GM21723 (cell line): ENCODE measurements around the gene WLS.
A peak's percentile ranks its signal among the peaks of the same experiment; 100 is the strongest.

Experiments
- ATAC-seq: cut with Tn5 transposase; IDR thresholded peaks from one replicate; pipeline ENCODE4 v1.9.1; 2021; ENCODE audit warnings: mild to moderate bottlenecking, moderate library complexity; ENCODE audit not compliant: unreplicated experiment

The WLS gene

DNA sequence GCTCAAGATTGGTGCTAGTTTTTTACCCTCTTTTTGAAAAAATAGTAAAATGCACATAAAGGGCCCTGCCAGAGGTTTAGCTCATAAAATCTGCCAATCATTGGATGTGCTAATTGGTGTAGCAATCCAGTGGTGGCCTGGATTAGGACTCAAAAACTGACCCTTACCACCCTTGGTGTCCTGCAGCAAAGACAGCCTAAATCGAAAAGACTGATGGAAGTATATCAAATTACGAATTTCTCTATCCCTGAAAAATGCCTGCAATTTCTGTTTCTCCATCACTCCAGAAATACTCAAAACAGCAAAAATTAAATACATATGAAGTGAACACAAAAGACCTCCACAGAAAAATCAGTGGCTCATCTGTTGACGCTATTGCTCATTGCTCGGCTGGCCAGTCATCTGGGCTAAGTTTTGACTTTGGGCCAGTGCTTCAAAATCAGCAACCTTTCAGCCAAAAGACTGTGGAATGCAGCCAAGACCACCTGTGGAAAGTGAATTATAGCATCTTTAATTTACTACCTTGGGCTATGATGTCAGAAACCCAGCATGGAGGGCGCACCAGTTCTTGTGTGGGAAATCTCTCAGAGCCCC, 30.0 kb downstream of the WLS start:
- ATAC-seq, result no peak

DNA sequence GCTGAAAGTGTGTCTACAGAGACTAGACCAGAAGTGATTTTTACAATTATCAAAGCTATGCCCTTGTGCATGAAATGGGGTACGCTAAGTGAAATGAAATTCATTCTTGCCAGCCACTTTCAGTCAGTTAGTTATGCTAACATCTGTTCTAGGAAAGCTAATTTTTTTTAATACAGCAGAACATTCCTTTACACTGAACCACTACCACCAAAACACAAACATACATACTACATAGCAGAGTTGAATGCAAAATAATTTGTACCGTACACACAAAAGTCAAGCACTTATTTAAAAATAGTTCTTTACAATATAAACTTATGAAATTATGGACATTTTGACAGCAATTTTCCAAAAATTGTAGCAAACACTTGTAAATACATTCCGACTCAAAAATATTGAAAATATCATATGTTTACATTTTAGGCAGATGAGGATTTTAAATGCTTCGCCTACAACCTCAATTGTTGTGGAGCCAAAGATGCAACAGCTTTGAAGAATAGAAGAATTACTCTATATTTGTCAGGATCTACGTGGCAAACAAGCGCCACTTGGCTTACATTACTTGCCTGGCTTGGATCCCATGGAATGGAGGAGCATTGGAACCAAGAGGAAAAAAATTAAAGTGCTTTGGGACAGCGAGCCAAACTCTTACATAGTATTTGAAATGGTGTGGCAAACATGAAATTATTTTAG, 30.6 kb downstream of the WLS start:
- ATAC-seq, result no peak

DNA sequence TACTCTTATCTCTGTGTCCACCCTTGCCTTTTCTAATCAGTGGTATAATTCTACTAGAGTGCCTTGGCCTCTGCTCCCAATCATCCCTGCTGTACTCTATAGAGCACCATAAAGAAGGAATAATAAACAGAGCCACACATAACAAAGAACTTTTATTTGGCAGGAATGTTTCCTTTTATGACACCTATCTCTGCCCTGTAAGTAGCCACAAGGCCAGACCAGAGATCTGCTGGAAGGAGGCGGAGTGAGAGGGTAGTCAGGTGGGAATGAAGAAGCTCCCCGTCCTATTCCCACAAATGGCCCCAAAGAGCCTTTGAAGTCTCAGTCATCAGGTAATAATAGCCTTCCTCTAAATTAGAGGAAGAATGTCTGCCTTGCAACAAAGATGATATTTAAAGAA, 32.7 kb downstream of the WLS start:
- ATAC-seq, result no peak

DNA sequence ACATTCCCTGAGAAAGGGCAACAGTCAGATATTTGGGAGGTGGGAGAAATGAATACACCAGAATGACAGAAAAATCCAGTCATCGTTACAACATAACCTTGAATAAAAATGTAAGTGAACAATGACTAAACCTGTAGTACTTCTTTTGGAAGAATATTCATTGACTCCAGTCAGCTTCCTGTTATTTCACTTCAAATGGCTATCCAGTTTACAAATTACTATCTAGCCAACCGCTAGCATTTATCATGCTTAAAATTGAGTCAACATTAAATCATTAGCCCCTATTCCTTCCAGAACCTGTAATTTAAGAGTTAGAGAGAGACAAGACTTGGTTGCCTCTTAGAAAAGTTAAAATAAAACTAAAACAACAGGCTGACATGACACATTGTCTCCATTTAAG, 33.6 kb downstream of the WLS start:
- ATAC-seq, result no peak

DNA sequence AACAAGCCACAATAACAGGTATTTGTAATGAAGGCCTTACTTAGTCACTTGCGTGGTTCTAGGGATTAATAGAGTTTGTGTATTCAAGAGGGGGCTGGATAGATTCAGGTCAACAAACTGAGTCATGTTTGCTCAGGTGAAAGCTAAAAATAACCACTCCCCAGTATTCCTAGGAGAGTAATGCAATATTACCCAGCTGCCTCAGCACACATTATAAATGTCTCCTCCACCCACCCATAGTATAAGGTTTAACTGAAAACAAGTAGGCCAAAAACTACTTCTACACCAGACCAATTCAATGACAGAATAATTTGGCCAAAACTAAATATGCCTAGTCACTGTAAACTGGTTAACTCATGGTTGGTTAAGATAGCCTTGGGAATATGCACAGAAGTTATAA, 34.4 kb downstream of the WLS start:
- ATAC-seq, result no peak

DNA sequence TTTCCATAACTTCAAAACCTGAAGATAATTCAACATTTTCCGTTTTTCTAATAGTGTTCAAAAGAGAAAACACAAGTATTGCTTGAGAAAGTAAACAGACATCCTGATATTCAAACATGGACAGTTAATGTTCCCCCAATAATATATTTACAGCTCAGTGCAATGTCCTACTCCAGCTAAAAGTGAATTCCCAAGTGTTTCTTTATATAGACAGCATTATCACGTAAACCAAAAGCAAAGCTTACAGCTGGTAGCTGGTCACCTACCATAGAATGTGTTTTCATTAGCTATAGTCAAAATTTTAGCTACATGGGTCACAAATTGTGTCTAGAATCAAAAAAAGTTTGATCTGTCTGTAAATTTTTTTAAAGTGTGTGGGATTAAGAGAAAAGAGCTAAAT, 34.9 kb downstream of the WLS start:
- no peak for ATAC-seq

DNA sequence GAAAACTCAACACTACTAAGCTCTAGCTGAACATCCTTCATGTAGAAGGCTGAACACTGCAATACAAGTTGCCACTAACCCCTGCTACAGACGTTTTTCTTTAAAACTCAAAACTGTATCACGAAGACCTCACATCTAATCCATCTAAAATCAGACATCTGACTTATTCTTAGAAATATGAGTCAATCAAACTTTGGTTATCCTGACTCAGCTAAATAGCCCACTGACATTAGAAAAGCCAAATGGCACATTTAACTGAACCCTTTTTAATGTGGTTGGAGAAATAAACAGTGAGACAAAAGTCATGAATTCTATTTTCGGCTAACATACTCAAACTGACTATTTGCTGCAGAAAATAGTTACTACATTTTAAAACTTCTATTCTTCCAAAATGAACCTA, 35.6 kb downstream of the WLS start:
- no peak for ATAC-seq

DNA sequence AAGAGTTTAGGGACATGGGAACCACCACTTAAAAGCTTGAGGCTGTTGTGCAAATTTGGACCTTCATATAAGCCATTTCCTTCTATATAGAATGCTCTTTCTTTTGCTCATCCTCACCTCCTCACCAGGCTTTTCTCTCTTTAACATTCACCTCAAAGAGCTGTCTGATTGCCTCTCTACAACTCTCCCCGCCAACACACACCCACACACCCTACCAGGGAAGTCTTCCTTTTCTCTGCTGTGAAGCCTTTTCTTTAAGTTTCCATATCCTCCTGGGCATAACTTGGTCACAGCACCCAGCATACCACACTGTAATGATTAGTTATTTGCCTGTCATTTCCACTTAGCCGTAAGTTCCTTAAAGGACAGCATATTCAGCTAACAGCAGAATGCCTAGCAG, 40.6 kb downstream of the WLS start:
- no peak for ATAC-seq

DNA sequence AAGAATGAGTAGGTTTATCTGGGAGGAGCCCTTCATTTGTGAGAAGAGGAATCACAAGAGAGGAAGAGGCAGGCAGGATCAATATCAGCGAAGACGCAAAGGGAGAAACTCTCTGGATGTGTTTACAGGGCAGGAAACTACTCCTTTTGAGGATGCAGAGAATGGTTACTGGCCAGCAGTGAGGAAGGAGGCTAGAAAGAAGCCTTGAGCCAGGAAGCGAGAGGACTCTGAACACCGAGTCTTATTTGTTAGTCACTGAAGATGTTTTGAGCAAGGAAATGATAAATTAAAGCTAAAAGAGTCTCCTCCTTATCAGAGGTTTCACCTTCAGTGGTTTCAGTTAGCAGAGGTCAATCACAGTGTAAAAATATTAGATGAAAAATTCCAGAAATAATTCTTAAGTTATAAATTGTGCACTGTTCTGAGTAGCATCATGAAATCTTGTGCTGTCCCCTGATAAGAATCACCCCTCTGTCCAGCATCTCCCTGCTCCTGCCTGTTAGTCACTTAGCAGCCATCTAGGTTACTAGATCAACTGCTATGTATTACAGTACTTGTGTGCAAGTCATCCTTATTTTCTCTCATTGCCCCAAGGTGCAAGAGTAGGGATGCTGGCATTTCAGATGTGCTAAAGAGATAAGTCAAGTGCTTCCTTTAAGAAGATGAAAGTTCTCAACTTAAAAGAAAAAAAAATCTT, 43.5 kb downstream of the WLS start:
- no peak for ATAC-seq

DNA sequence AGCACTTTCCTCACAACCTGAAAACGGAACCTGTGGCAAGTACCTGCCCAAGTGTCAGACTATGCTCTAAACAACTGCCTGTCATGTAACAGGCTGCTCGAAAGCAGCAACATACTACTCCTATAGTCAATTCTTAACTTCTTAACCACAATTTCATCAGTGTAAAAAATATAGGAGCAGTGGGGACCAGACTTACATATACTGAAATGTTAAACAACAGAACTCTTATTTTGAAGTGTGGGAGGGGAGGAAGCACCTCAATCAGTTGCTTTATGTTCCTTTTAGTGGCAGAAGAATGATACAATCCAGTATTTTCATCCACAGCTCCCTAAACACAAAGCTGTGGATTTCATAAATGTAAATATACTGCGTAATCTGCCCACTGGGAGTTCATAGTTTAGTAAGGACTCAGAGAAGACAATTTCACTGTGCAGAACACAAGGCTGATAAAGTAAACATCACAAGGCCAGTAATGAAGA, 44.2 kb downstream of the WLS start:
- ATAC-seq, result peak; percentile 75

DNA sequence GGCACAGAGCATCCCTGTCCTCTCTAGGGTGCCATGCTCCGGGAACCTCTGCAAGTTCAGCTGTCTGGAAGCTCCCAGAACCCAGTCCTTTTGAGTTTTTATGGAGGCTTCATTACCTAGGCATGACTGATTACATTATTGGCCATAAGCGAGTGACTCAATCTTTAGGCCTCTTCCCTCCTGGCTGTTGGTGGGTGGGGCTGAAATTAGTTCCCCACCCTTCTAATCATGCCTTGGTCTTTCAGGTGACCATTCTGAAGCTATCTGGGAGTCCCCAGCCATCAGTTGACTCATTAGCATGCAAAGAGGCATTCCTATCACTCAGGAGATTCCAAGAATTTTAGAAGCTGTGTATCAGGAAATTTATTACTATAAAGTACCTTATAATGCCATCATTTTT, 46.6 kb downstream of the WLS start:
- ATAC-seq, result no peak

DNA sequence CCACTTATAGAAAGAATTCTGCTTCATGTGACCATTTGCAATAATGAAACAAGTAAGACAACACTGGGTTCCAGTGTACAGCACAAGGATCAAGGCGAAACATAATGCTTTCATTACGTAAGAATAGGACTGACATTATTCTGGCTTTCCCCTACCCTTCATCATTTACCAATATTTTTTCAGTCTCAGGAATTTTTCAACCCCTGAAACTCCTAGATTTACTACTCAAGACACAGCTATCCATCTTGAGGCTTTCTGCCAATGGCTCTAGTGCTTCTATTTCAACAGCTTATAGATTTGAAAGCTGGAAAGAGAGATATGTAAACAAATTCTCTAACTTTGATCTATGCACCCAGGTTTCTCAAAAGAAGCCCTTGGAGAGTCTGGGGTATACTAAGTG, 48.4 kb downstream of the WLS start:
- ATAC-seq, result no peak

DNA sequence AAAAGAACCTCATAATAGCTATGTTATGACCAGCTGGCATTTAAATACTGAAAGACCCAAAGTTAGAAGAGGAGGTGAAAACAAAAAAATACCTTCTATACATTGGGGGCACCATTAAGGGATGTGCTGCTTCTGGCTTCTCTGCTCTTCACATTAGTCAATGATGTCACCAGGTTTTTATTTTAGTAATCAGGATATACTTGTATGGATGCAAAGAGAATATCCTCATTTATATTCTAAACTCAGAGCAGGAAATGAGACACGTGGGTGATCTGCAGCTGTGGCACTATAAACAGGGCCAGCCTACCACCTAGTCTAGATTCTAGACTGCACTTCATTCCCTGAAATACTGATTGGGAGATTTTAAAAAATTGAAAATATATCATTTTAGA, 51.2 kb downstream of the WLS start:
- peak; percentile 29 for ATAC-seq

DNA sequence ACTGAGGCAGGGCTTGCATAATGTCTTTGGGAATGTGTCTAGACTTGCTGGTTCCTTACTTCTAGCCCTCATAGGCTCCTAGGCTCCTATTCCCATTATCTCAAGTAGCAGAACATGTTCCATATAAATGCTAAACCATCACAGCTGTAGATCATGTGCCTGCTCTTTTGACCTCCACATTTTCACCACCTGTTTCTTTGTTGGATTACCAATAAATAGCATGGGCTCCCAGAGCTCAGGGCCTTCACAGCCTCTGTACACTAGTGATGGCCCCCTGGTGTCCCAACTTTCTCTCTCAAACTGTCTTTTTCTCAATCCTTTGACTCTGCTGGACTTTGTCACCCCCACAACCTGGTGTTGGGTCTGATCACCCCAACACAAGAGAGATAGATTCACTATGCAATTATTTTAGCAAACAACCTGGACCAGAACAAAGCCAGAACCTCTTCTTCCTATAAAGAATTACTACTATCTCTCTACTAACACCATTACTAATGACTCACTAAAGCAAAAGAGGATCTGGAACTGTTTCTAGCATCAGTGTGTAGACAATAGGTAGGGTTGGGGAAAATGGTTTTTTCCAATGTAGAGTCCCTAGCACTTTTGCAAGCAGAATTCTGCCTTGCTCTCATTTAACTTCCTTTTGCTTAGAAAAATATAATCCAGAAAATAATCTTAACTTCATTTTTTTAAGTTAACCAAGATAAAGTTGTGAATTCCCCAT, 51.7 kb downstream of the WLS start:
- ATAC-seq, result peak; percentile 55

DNA sequence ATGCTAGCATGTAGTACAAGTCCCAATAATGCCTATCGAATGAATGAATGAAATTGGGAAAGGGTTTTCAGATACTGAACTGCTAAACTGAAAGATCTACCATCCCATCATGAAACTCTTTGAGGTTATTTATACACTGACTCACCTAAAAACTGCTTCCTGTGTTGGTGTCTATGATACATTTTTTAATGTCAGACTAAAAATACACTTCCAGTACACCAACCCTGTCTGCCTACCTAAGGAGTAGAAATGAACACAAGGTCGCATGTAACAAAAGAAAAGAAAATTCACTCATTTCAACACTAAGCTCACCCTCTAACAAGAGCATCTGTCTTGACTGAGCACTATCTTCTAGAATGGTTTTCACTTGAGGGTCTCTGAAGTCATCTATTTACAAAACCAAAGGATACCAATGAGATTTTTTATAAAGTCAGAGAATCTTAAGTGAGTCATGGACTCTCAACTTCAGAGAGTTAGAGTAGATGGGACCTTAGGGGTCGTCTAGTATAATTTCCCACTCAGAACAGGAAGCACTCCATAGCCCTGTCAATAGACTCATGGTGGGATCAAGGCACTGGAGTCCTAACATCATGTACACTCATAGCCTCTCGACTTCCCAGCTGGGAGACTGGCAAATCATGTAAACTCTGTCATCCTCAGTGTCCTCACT, 53.4 kb downstream of the WLS start:
- peak; percentile 77 for ATAC-seq

DNA sequence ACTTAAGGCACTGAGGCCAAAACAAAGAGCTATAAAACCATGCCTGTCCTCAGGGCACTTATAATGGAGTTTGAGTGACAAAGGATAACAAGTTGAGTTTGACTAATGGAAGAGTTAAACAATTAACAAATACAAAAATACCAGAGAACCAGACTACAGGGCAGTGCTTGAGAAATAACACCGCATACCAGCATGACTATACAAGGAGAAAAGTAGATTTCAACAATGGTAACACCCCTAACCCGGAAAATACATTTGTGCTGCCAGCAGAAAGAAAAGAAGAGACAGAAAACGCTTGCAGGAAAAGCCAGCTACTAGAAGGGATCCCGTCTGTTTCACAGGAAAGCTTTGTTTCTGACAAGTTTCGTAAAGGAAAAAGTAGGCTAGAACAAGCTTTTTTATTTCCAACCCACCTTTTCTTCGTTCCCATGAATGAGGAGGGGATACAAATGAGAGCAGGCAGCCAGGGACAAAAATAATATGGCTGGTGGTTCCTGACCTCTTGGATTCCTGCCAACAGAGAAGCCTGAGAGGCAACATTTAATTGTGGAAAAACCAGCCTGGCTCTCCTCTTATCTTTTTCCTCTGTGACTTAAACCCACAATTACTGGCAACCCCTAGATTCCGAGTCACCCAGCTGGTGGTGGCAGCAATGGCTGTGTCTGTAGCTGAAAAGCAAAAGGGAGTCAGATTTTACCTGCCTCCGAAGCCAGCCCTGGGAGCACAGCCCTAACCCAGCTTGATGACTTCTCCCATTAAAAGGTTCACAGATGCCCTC, 56.5 kb downstream of the WLS start:
- ATAC-seq, result no peak

DNA sequence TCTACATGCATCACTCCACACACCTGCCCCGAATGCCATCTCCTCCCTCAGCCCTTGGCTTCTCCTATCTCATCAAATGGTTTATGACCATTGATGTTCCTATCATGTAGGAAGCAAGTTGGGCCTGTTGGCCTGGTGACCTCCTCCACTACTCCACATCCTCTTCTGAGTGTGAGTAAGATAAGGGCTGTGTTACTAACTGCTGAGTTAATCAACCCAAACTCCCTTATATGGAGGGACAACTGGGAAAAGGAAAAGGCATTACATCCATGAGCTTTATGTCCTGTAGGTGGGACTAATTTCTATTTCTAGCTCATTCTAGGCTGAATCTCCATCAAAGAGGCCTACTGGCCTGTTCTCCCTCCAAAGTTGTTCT, 57.6 kb downstream of the WLS start:
- no peak for ATAC-seq

DNA sequence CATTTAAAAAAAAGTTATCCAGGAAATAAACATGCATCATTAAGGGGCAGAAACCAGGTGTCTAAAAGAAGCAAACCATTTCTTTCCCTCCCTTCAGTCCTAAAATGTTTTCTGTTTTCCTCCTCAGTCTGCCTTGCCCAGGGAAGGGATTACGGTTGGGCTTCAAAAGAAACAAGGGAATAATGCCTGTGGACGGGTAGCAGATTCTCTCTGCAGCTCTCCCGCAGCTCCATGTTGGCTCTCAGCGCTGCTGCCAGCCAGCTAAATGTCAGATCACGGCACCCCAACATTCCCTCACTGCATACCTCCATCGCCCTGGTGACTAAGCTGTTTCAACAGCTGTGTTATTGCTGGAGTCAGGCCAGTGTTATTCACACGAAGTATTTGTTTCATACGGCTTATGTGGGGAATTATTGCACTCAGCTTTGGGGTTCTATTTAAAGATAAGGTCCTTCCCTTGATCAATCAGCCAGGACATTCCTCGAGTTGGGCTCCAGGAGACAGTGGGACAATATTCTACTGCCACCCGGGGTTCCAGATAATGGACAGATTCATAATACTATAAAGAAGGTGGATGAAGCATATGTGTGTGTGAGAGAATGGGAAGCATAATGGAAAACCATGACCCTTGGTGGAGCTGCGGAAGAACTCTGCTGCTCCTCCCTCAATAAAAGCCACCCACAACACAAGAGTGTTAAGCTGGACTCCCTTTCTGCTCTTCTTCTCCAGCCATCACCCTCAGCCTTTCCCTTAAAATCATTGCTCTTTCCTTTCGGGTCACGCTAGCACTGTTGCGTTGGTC, 58.2 kb downstream of the WLS start:
- no peak for ATAC-seq

DNA sequence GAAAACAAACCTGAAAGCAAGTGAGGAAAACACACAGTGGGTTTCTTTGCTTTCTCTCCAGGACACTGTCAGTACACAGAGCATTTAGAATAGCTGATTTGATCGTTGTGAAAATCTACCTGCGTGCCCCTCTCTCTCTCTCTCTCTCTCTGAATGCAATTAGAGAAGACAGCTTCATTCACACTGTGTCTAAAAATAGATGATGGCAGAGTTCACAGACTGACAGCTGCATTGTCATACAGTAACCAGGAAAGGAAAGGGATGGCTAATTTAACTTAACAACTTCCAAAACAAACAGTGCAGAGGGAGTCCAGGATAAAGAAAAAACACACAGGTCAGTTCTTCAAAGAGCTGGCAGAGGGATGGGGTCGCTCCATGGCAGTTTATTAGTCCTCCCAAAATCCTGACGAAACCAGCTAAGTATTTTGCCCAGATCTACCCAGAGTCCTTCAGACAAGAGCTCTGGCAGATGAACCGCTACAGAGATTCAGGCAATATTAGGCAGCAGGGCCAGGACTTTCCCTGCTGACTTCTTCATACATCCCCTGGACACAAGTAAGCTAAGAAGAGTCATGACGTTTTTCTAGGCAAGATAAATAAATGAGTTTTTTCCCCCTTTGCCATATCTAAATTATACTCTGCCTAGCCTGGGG, 58.9 kb downstream of the WLS start:
- ATAC-seq, result no peak
